Stimulated activated CD8-positive, alpha-beta memory T cell treated with anti-CD3 and anti-CD28 coated beads, Interleukin-15, amount 100 ng/mL, for 4 hours (primary cell): Measurements from ENCODE around the gene YIPF4.
"Not testable (repeated sequence)": the region's sequence is repeated elsewhere in the genome, so short reads cannot be mapped to it uniquely, and the experiment has no call there.

Experiments used
- DNase-seq, 2 donors: peaks; one replicate each; pipeline ENCODE4 v3.0.0-alpha.2; 2020; ENCODE audit warnings: low read depth in 2 of 2

YIPF4 gene

GRCh38 chr2:32289165-32289999 is 11.7 kb downstream of the YIPF4 start:
- no peak for DNase-seq

GRCh38 chr2:32290000-32290339 is 12.3 kb downstream of the YIPF4 start:
- no peak for DNase-seq

- DNase-seq, result no peak
Observed at GRCh38 chr2:32291746-32292145, 14.0 kb downstream of the YIPF4 start.

DNA sequence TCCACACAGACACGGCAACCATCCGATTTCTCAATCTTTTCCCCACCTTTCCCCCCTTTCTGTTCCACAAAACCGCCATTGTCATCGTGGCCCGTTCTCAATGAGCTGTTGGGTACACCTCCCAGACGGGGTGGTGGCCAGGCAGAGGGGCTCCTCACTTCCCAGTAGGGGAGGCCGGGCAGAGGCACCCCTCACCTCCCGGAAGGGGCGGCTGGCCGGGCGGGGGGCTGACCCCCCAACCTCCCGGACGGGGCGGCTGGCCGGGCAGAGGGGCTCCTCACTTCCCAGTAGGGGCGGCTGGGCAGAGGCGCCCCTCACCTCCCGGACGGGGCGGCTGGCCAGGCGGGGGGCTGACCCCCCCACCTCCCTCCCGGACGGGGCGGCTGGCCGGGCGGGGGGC is 15.8 kb downstream of the YIPF4 start:
- DNase-seq, result not testable (repeated sequence)

GRCh38 chr2:32293966-32294562 is 16.4 kb downstream of the YIPF4 start:
- not testable (repeated sequence) for DNase-seq

DNA sequence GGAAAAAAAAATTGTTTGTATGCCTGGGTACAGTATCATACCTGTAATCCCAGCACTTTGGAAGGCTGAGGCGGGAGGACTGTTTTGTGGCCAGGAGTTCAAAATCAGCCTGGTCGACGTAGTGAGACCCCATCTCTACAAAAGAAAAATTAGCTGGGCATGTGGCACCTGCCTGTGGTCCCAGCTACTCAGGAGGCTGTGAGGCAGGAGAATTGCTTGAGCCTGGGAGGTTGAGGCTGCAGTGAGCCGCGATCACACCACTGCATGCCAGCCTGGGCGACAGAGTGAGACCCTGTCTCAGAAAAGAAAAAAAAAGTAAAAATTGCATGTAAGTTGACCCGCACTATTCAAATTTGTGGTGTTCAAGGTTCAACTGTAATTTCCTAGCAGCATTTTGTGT is 32.9 kb downstream of the YIPF4 start:
- DNase-seq, result no peak

DNA sequence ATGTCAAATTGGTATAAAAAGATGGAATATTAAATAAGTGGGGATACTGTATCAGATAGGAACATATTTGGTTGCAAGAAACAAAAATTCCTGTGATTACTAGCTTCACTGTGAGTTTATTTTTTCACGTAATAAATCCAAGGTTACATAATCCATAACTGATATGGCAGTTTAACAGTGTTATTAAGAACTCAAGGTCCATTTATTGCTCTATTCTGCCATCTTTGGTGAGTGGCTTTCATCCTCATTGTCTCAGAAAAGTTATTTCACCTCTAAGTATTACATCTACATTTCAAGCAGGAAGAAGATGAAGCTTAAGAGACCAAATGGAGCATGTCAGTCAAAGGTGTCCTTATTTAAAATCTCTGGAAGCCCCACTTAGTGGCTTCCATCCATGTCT is 37.2 kb downstream of the YIPF4 start:
- DNase-seq, result no peak

DNA sequence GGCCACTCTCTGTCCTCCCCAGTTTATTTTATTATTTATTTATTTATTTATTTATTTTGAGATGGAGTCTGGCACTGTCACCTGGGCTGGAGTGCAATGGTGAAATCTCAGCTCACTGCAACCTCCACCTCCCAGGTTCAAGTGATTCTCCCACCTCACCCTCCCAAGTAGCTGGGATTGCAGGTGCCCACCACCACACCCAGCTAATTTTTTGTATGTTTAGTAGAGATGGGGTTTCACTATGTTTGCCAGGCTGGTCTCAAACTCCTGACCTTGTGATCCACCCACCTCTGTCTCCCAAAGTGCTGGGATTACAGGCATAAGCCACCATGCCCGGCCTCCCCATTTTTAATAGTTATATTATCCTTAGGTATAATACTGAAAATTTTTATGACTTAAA is 51.0 kb downstream of the YIPF4 start:
- not testable (repeated sequence) for DNase-seq

GRCh38 chr2:32329180-32329980 is 51.7 kb downstream of the YIPF4 start:
- DNase-seq, result not testable (repeated sequence)

DNA sequence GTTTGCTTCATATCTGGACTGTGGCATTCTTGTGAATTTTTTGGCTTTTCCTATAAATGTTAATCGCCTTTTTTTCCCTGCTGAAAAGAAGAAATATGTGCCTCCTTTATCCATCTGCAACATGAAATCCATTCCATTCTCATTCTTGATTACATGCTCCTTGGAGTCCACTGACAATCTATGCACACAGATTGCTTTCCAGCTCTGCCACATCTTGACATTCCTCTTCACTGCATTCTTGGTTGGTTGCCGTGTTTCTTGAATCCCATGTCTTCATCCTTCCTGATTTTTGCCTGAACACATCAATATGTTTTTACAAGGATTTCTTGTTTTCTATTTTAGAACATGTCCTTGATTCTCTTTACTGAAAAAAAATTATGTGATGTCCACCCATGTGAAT is 52.4 kb downstream of the YIPF4 start:
- no peak for DNase-seq

- DNase-seq, result no peak
Observed at GRCh38 chr2:32342801-32343200, 65.1 kb downstream of the YIPF4 start.

DNA sequence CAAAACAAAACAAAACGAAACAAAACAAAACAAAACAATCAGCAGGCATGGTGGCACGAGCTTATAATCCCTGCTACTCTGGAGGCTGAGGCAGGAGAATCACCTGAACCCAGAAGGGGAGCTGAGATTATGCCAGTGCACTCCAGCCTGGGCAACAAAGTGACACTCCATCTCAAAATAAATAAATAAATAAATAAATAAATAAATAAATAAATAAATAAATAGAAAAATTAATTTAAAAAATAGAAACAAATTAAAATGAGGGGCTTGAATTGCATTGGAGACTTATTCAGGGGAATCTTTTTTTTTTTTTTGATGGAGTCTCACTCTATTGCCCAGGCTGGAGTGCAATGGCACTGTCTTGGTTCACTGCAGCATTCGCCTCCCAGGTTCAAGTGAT is 73.1 kb downstream of the YIPF4 start:
- not testable (repeated sequence) for DNase-seq

- no peak for DNase-seq
Observed at GRCh38 chr2:32355976-32356680, 78.4 kb downstream of the YIPF4 start.

GRCh38 chr2:32356681-32357317 is 79.1 kb downstream of the YIPF4 start, which contains the start of gene BIRC6:
Gene BIRC6 (plus strand): TSS chr2:32357023. CDS start chr2:32357162, 139 bp downstream.
- DNase-seq, result peak; percentile 81 to 89

GRCh38 chr2:32357318-32358110 is 79.8 kb downstream of the YIPF4 start:
- DNase-seq, result peak; percentile 0 to 7

DNA sequence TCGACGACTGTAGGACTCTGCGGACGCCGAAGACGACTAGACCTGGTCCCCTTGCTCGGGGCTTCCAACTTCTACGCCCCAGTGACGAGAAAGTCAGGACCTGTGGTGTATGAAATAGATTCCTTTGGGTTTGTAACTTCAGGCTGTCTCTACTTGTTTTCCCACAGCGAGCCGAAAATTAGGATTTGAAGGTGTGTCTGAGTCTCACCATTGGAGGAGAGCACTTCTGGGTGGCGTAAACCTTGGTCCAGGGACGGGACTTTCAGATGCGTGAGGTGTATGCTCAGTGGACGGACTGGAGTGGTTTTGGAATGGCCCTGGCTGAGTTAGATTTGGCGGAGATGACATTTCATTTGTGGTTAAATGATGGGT is 80.4 kb downstream of the YIPF4 start:
- DNase-seq, result no peak

DNA sequence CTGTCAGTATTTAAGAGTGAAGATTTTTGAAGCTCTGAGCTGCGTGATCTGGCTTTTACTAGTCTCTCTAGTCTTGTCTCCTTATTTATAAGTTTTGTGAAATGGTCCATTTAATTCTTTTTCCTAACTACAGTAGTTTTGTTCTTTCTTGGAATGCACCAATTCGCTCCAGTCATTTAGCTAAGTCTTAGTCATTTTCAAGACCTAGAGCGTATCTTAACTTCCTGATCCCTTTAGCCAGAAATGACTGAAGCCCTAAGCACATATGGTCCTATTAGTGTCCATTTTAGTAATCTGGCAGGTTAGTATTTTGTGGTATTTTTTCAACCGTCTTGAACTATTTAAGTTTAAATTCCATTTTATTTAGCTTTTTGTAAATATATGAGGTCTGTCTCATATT is 82.7 kb downstream of the YIPF4 start:
- DNase-seq, result no peak

- DNase-seq, result not testable (repeated sequence)
Observed at GRCh38 chr2:32362997-32363396, 85.3 kb downstream of the YIPF4 start.

DNA sequence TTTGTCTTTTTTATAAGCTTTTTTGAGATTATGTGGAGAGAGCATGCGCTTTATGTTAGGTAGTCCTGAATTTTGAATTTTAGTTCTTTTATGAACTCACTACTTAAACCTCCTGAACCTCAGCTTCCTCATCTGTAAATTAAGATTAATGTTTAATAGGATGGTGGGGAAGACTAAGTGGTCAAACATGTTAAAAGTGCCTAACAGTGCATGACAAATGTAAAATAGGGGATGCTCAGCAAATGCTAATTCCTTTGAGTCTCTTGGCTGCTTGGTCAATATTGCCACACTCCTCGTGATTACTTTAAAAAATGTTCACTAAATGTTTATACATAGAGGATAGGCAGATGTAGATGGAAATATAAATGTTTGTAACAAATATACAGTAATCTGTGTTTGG is 85.9 kb downstream of the YIPF4 start:
- no peak for DNase-seq

DNA sequence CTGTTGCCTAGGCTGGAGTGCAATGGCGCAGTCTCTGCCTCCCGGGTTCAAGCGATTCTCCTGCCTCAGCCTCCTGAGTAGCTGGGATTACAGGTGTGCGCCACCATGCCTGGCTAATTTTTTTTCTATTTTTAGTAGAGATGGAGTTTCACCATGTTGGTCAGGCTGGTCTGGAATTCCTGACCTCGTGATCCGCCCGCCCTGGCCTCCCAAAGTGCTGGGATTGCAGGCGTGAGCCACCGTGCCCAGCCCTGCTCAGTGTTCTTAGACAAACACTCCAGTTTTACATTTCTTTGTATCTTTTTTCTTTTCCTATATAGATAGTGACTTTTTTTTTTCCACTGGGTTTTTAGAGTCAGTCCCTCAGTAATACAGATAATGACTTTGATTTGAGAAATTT is 86.6 kb downstream of the YIPF4 start:
- DNase-seq, result not testable (repeated sequence)

GRCh38 chr2:32365679-32366078 is 88.0 kb downstream of the YIPF4 start:
- not testable (repeated sequence) for DNase-seq
